ENCODE results near the gene OPHN1. TPM values are rescaled to one million over a fixed set of nuclear protein-coding genes. Genes with fewer than 3 reads are reported as not detected.

The OPHN1 gene
- polyA plus RNA-seq, 1 donor from 2014 or later, result 7.6 TPM

GRCh38 chrX:68045008-68045577, 388.2 kb downstream of the OPHN1 start:
- Histone ChIP-seq H3K4me3 (ENCODE audit: low read length) (no peak overlapping the region), H3K4me2 (ENCODE audit: low read length) (no peak overlapping the region), H3K36me3 (ENCODE audit: insufficient read depth, low read length) (no peaks in the 10 kb centered on the region), H3K27ac (ENCODE audit: low read length) (no peak overlapping the region), H2AFZ (ENCODE audit: low read depth, low read length) (no peak overlapping the region), H3K9me3 (ENCODE audit: low read length) (no peaks in the 10 kb centered on the region), H3K27me3 (ENCODE audit: insufficient read depth, low read depth, low read length) (no peaks in the 10 kb centered on the region), H3K9ac (ENCODE audit: low read length) (no peak overlapping the region), H3F3A (ENCODE audit: insufficient read depth, low read length, poor library complexity, severe bottlenecking) (no peaks in the 10 kb centered on the region), H3K9me2 (ENCODE audit: insufficient read depth, low read length) (no peaks in the 10 kb centered on the region), H3K79me2 (replicated peaks; ENCODE audit: insufficient read depth, low read length) (no peaks in the 10 kb centered on the region), H4K20me1 (ENCODE audit: insufficient read depth) (no peaks in the 10 kb centered on the region)
- no peak for TF ChIP-seq MXI1 (conservative IDR thresholded peaks at IDR 0.05; ENCODE audit: poor library complexity, severe bottlenecking)
- TF ChIP-seq CTCF (IDR thresholded peaks at IDR 0.05; ENCODE audit: poor library complexity, severe bottlenecking), result no peak
- TF ChIP-seq EZH2 (IDR thresholded peaks at IDR 0.05; ENCODE audit: borderline replicate concordance, insufficient read depth, low read length, poor library complexity, severe bottlenecking), result no peak
- no peak for TF ChIP-seq RAD21 (conservative IDR thresholded peaks at IDR 0.05)

- Histone ChIP-seq H3K27me3 (ENCODE audit: insufficient read depth, low read depth, low read length) (no peaks in the 10 kb centered on the region), H3K27ac (ENCODE audit: low read length) (no peak overlapping the region), H4K20me1 (ENCODE audit: insufficient read depth) (no peaks in the 10 kb centered on the region), H2AFZ (ENCODE audit: low read depth, low read length) (no peak overlapping the region), H3K36me3 (ENCODE audit: insufficient read depth, low read length) (no peaks in the 10 kb centered on the region), H3K4me3 (ENCODE audit: low read length) (no peak overlapping the region), H3K4me2 (ENCODE audit: low read length) (no peak overlapping the region), H3K79me2 (replicated peaks; ENCODE audit: insufficient read depth, low read length) (no peaks in the 10 kb centered on the region), H3K9me2 (ENCODE audit: insufficient read depth, low read length) (no peaks in the 10 kb centered on the region), H3K9ac (ENCODE audit: low read length) (no peak overlapping the region), H3F3A (ENCODE audit: insufficient read depth, low read length, poor library complexity, severe bottlenecking) (no peaks in the 10 kb centered on the region), H3K9me3 (ENCODE audit: low read length) (no peaks in the 10 kb centered on the region)
- TF ChIP-seq RAD21 (conservative IDR thresholded peaks at IDR 0.05) (no peak), CTCF (IDR thresholded peaks at IDR 0.05; ENCODE audit: poor library complexity, severe bottlenecking) (no peak), EZH2 (IDR thresholded peaks at IDR 0.05; ENCODE audit: borderline replicate concordance, insufficient read depth, low read length, poor library complexity, severe bottlenecking) (no peak), POLR2AphosphoS5 (IDR thresholded peaks at IDR 0.05) (no peak), REST (IDR thresholded peaks at IDR 0.05; ENCODE audit: borderline replicate concordance) (no peak), EP300 (conservative IDR thresholded peaks at IDR 0.05; ENCODE audit: poor library complexity, severe bottlenecking) (no peak), SMC3 (conservative IDR thresholded peaks at IDR 0.05; ENCODE audit: poor library complexity) (no peak), MXI1 (conservative IDR thresholded peaks at IDR 0.05; ENCODE audit: poor library complexity, severe bottlenecking) (no peak), TAF1 (IDR thresholded peaks at IDR 0.05; ENCODE audit: low read depth) (no peak)
Measured at GRCh38 chrX:68043713-68044438, 389.4 kb downstream of the OPHN1 start.
